ENCODE results near the gene PPM1K.

PPM1K gene

GRCh38 chr4:88217169-88217568, 67.2 kb downstream of the PPM1K start:
- no peak for DNase-seq
- no peak overlapping the region for H2BK15ac ChIP-seq (ENCODE audit: low read depth, poor library complexity, severe bottlenecking)
- H3K36me3 ChIP-seq (ENCODE audit: control insufficient read depth in 1 of 2, insufficient read depth in 2 of 2, low read depth in 1 of 2, low read length in 2 of 2), result no peaks in the 10 kb centered on the region
- H3K9me3 ChIP-seq (ENCODE audit: control insufficient read depth, low read length), result no peaks in the 10 kb centered on the region
- no peaks in the 10 kb centered on the region for H3K4me1 ChIP-seq (ENCODE audit: control insufficient read depth, insufficient read depth, low read depth, low read length)
- no peak overlapping the region for H3K4me2 ChIP-seq (ENCODE audit: low read length, poor library complexity, severe bottlenecking)
- no peak overlapping the region for H3K18ac ChIP-seq (ENCODE audit: low read depth in 1 of 2, low read length in 2 of 2)
- H3K27me3 ChIP-seq (ENCODE audit: control insufficient read depth in 1 of 2, insufficient read depth in 1 of 2, low read length in 2 of 2), result peaks cover 0 to 3% of the 10 kb centered on the region in 2 experiments
- H3K9ac ChIP-seq (ENCODE audit: low read length), result no peak overlapping the region
- no peak overlapping the region for H2AFZ ChIP-seq (ENCODE audit: low read depth, low read length)
- H3K27ac ChIP-seq (ENCODE audit: low read length, poor library complexity, severe bottlenecking), result no peak overlapping the region
- H3K14ac ChIP-seq (ENCODE audit: low read length in 2 of 2), result no peak overlapping the region
- H3K23ac ChIP-seq (ENCODE audit: low read length in 2 of 2), result no peak overlapping the region
- no peak overlapping the region for H3K4me3 ChIP-seq (ENCODE audit: insufficient read depth in 1 of 2, low read depth in 1 of 2, low read length in 2 of 2)
- H4K91ac ChIP-seq (ENCODE audit: low read length), result no peak overlapping the region
- no peaks in the 10 kb centered on the region for H3K79me1 ChIP-seq (replicated peaks; ENCODE audit: low read length, poor library complexity, severe bottlenecking)
- no peak overlapping the region for H4K8ac ChIP-seq (ENCODE audit: low read length)
- no peak overlapping the region for H2BK5ac ChIP-seq (ENCODE audit: low read depth, low read length, poor library complexity, severe bottlenecking)
- no peak overlapping the region for H2BK120ac ChIP-seq (ENCODE audit: low read depth, low read length)
- H3K4ac ChIP-seq (ENCODE audit: low read depth in 1 of 2, low read length in 2 of 2), result no peak overlapping the region
- H2AK5ac ChIP-seq (ENCODE audit: low read length, severe bottlenecking), result no peak overlapping the region
- no peak overlapping the region for H2BK12ac ChIP-seq (ENCODE audit: low read length in 2 of 2)
- WGBS, result 97% methylated on average over 3 of the region's 4 CpGs

- Histone ChIP-seq H4K91ac (ENCODE audit: low read length) (no peak overlapping the region), H2BK12ac (ENCODE audit: low read length in 2 of 2) (no peak overlapping the region), H2AK5ac (ENCODE audit: low read length, severe bottlenecking) (no peak overlapping the region), H3K36me3 (ENCODE audit: control insufficient read depth in 1 of 2, insufficient read depth in 2 of 2, low read depth in 1 of 2, low read length in 2 of 2) (no peaks in the 10 kb centered on the region), H3K18ac (ENCODE audit: low read depth in 1 of 2, low read length in 2 of 2) (no peak overlapping the region), H2BK15ac (ENCODE audit: low read depth, poor library complexity, severe bottlenecking) (no peak overlapping the region), H3K79me1 (replicated peaks; ENCODE audit: low read length, poor library complexity, severe bottlenecking) (no peaks in the 10 kb centered on the region), H2BK120ac (ENCODE audit: low read depth, low read length) (no peak overlapping the region), H3K4me1 (ENCODE audit: control insufficient read depth, insufficient read depth, low read depth, low read length) (no peaks in the 10 kb centered on the region), H3K9ac (ENCODE audit: low read length) (no peak overlapping the region), H3K9me3 (ENCODE audit: control insufficient read depth, low read length) (no peaks in the 10 kb centered on the region), H3K4me2 (ENCODE audit: low read length, poor library complexity, severe bottlenecking) (no peak overlapping the region), H3K4ac (ENCODE audit: low read depth in 1 of 2, low read length in 2 of 2) (no peak overlapping the region), H3K23ac (ENCODE audit: low read length in 2 of 2) (no peak overlapping the region), H2AFZ (ENCODE audit: low read depth, low read length) (no peak overlapping the region), H2BK5ac (ENCODE audit: low read depth, low read length, poor library complexity, severe bottlenecking) (no peak overlapping the region), H3K27ac (ENCODE audit: low read length, poor library complexity, severe bottlenecking) (no peak overlapping the region), H4K8ac (ENCODE audit: low read length) (no peak overlapping the region), H3K27me3 (ENCODE audit: control insufficient read depth in 1 of 2, insufficient read depth in 1 of 2, low read length in 2 of 2) (peaks cover 0 to 3% of the 10 kb centered on the region in 2 experiments), H3K14ac (ENCODE audit: low read length in 2 of 2) (no peak overlapping the region), H3K4me3 (ENCODE audit: insufficient read depth in 1 of 2, low read depth in 1 of 2, low read length in 2 of 2) (no peak overlapping the region)
- 88% methylated on average over 6 of the region's 6 CpGs for WGBS
- no peak for DNase-seq
Measured at GRCh38 chr4:88216395-88216794, 68.0 kb downstream of the PPM1K start.

GRCh38 chr4:88215351-88215750, 69.0 kb downstream of the PPM1K start:
- no peaks in the 10 kb centered on the region for H3K79me1 ChIP-seq (replicated peaks; ENCODE audit: low read length, poor library complexity, severe bottlenecking)
- no peaks in the 10 kb centered on the region for H3K36me3 ChIP-seq (ENCODE audit: control insufficient read depth in 1 of 2, insufficient read depth in 2 of 2, low read depth in 1 of 2, low read length in 2 of 2)
- H2BK12ac ChIP-seq (ENCODE audit: low read length in 2 of 2), result no peak overlapping the region
- no peak overlapping the region for H3K4me3 ChIP-seq (ENCODE audit: insufficient read depth in 1 of 2, low read depth in 1 of 2, low read length in 2 of 2)
- no peaks in the 10 kb centered on the region for H3K4me1 ChIP-seq (ENCODE audit: control insufficient read depth, insufficient read depth, low read depth, low read length)
- no peak overlapping the region for H3K27ac ChIP-seq (ENCODE audit: low read length, poor library complexity, severe bottlenecking)
- no peak overlapping the region for H2AFZ ChIP-seq (ENCODE audit: low read depth, low read length)
- no peak overlapping the region for H3K18ac ChIP-seq (ENCODE audit: low read depth in 1 of 2, low read length in 2 of 2)
- H2AK5ac ChIP-seq (ENCODE audit: low read length, severe bottlenecking), result no peak overlapping the region
- DNase-seq, result no peak
- 82% methylated on average over 2 of the region's 2 CpGs for WGBS
- H3K4ac ChIP-seq (ENCODE audit: low read depth in 1 of 2, low read length in 2 of 2), result no peak overlapping the region
- H2BK15ac ChIP-seq (ENCODE audit: low read depth, poor library complexity, severe bottlenecking), result no peak overlapping the region
- H4K91ac ChIP-seq (ENCODE audit: low read length), result no peak overlapping the region
- no peak overlapping the region for H3K9ac ChIP-seq (ENCODE audit: low read length)
- no peaks in the 10 kb centered on the region for H3K9me3 ChIP-seq (ENCODE audit: control insufficient read depth, low read length)
- no peak overlapping the region for H4K8ac ChIP-seq (ENCODE audit: low read length)
- no peak overlapping the region for H2BK5ac ChIP-seq (ENCODE audit: low read depth, low read length, poor library complexity, severe bottlenecking)
- H3K27me3 ChIP-seq (ENCODE audit: control insufficient read depth in 1 of 2, insufficient read depth in 1 of 2, low read length in 2 of 2), result peaks cover 0 to 3% of the 10 kb centered on the region in 2 experiments
- H3K14ac ChIP-seq (ENCODE audit: low read length in 2 of 2), result no peak overlapping the region
- H3K4me2 ChIP-seq (ENCODE audit: low read length, poor library complexity, severe bottlenecking), result no peak overlapping the region
- H2BK120ac ChIP-seq (ENCODE audit: low read depth, low read length), result no peak overlapping the region
- H3K23ac ChIP-seq (ENCODE audit: low read length in 2 of 2), result no peak overlapping the region

GRCh38 chr4:88212253-88212561, 72.2 kb downstream of the PPM1K start:
- Histone ChIP-seq H3K79me1 (replicated peaks; ENCODE audit: low read length, poor library complexity, severe bottlenecking) (no peaks in the 10 kb centered on the region), H3K9me3 (ENCODE audit: control insufficient read depth, low read length) (no peaks in the 10 kb centered on the region), H3K4ac (ENCODE audit: low read depth in 1 of 2, low read length in 2 of 2) (no peak overlapping the region), H3K9ac (ENCODE audit: low read length) (no peak overlapping the region), H3K4me3 (ENCODE audit: insufficient read depth in 1 of 2, low read depth in 1 of 2, low read length in 2 of 2) (no peak overlapping the region), H3K27me3 (ENCODE audit: control insufficient read depth in 1 of 2, insufficient read depth in 1 of 2, low read length in 2 of 2) (peaks cover 0 to 3% of the 10 kb centered on the region in 2 experiments), H3K23ac (ENCODE audit: low read length in 2 of 2) (no peak overlapping the region), H2BK15ac (ENCODE audit: low read depth, poor library complexity, severe bottlenecking) (no peak overlapping the region), H3K4me1 (ENCODE audit: control insufficient read depth, insufficient read depth, low read depth, low read length) (no peaks in the 10 kb centered on the region), H2BK5ac (ENCODE audit: low read depth, low read length, poor library complexity, severe bottlenecking) (no peak overlapping the region), H3K18ac (ENCODE audit: low read depth in 1 of 2, low read length in 2 of 2) (no peak overlapping the region), H2AK5ac (ENCODE audit: low read length, severe bottlenecking) (no peak overlapping the region), H2BK12ac (ENCODE audit: low read length in 2 of 2) (no peak overlapping the region), H2AFZ (ENCODE audit: low read depth, low read length) (no peak overlapping the region), H3K27ac (ENCODE audit: low read length, poor library complexity, severe bottlenecking) (no peak overlapping the region), H4K91ac (ENCODE audit: low read length) (no peak overlapping the region), H3K36me3 (ENCODE audit: control insufficient read depth in 1 of 2, insufficient read depth in 2 of 2, low read depth in 1 of 2, low read length in 2 of 2) (no peaks in the 10 kb centered on the region), H3K14ac (ENCODE audit: low read length in 2 of 2) (no peak overlapping the region), H4K8ac (ENCODE audit: low read length) (no peak overlapping the region), H3K4me2 (ENCODE audit: low read length, poor library complexity, severe bottlenecking) (no peak overlapping the region), H2BK120ac (ENCODE audit: low read depth, low read length) (no peak overlapping the region)
- 55% methylated on average over 4 of the region's 4 CpGs for WGBS
- no peak for DNase-seq
